Peyer's patch (tissue), 4 donors: ENCODE results near the gene SMG6.

Experiments used
- POLR2A ChIP-seq, 2 donors: fragments of 450-650 bp; IDR thresholded peaks; one replicate each; pipeline ENCODE4 v1.5.1; 2017; ENCODE audit warnings: antibody characterized with exemption in 2 of 2, mild to moderate bottlenecking in 2 of 2, moderate library complexity in 2 of 2
- TF ChIP-seq, protein P1 (sequence below), 6 experiments: fragments of 450-650 bp in 4 of 6; fragments of 200-600 bp in 2 of 6; sonication (generic) in 1 of 6; IDR thresholded peaks; one replicate each; pipeline ENCODE4 v1.5.1; 2017 to 2019; ENCODE audit warnings: antibody characterized with exemption in 6 of 6, mild to moderate bottlenecking in 3 of 6, moderate library complexity in 1 of 6

DNA sequence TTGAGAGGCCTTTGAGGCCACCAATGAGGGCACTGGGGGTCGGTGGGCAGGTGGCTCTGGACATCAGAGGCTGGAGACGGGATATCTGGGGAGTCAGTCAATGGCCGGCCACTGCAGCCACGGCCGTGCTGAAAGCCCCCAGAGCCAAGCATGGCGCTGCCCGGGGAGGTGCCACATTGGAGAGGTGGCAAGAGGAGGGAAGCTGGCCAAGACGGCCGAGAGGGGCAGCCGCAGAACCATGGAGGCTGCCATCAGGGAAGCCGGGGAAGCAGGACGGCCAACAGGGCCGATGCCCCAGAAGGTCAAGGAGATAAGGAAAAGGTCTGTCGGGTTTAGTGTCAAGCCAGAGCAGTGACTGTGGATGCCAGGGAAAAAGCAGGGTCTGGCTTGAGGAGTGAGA lies 288.3 kb downstream of the SMG6 start:
- TF ChIP-seq, protein P1, sequence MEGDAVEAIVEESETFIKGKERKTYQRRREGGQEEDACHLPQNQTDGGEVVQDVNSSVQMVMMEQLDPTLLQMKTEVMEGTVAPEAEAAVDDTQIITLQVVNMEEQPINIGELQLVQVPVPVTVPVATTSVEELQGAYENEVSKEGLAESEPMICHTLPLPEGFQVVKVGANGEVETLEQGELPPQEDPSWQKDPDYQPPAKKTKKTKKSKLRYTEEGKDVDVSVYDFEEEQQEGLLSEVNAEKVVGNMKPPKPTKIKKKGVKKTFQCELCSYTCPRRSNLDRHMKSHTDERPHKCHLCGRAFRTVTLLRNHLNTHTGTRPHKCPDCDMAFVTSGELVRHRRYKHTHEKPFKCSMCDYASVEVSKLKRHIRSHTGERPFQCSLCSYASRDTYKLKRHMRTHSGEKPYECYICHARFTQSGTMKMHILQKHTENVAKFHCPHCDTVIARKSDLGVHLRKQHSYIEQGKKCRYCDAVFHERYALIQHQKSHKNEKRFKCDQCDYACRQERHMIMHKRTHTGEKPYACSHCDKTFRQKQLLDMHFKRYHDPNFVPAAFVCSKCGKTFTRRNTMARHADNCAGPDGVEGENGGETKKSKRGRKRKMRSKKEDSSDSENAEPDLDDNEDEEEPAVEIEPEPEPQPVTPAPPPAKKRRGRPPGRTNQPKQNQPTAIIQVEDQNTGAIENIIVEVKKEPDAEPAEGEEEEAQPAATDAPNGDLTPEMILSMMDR (IDR thresholded peaks at IDR 0.05) = no peak
- no peak for TF ChIP-seq POLR2A (IDR thresholded peaks at IDR 0.05)
